ENCODE measurements around the gene SLC9A2. TPM values are rescaled to one million over a fixed set of nuclear protein-coding genes. Genes with fewer than 3 reads are reported as not detected.

The SLC9A2 gene, protein sequence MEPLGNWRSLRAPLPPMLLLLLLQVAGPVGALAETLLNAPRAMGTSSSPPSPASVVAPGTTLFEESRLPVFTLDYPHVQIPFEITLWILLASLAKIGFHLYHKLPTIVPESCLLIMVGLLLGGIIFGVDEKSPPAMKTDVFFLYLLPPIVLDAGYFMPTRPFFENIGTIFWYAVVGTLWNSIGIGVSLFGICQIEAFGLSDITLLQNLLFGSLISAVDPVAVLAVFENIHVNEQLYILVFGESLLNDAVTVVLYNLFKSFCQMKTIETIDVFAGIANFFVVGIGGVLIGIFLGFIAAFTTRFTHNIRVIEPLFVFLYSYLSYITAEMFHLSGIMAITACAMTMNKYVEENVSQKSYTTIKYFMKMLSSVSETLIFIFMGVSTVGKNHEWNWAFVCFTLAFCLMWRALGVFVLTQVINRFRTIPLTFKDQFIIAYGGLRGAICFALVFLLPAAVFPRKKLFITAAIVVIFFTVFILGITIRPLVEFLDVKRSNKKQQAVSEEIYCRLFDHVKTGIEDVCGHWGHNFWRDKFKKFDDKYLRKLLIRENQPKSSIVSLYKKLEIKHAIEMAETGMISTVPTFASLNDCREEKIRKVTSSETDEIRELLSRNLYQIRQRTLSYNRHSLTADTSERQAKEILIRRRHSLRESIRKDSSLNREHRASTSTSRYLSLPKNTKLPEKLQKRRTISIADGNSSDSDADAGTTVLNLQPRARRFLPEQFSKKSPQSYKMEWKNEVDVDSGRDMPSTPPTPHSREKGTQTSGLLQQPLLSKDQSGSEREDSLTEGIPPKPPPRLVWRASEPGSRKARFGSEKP
- 1 to 10 TPM in 2 of 8 experiments, under 1 TPM in 6; 0.13 to 2.9 (median 0.92) TPM for total RNA-seq

DNA sequence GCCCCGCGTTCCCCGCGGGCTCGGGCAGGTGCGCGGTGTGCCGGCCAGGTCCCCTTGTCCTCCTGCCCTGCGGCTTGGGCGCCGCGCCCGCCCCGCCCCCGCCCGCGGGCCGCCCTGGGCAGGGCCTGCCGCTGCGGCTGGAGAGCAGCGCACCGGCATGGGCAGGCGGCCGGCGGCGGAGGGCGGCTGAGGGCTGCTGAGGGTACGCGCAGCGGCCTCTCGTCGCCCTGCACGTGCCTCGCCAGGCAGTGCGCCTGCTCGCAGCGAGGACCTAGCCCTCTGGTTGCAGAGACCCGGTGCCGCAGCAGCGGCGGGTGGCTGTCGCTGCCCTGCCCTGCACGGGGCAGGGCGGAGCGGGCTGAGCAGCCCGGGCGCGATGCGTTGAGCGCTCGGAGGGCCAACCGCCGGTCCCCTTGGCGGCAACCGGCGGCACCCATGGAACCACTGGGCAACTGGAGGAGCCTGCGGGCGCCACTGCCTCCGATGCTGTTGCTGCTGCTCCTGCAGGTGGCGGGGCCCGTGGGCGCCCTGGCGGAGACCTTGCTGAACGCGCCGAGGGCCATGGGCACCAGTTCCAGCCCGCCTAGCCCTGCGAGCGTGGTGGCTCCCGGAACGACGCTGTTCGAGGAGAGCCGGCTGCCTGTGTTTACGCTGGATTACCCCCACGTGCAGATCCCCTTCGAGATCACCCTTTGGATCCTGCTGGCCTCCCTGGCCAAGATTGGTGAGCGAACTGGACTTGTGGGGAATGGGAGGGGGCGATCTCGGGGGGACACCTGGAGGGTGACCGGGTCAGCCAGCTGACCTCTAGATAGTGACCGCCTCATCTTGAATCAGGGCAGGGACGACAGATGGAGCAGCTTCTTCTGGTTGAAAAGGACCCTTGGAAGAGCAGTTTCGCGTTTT is at the start of gene SLC9A2:
SLC9A2 (plus strand) TSS at position 140 of the 906 bp plus-strand sequence; CDS start at position 436, 296 bp downstream.
- in situ Hi-C loops (cut with MboI; ENCODE audit: low pct_unique_long_range_greater_than_20kb in 2 of 9, low sequenced_read_pairs in 9 of 9, unreplicated experiment in 9 of 9) = loop anchor here in 4 of 9 experiments (10.0 to 25.0 kb wide), 3 partner anchors 93 to 157 kb away; partner anchors contain the start of gene SLC9A4 (in 4 of the 4)
- Histone ChIP-seq H3K27ac (no peak within 1 kb of the TSS), H3K4me1 (replicated peaks in 1 of 2) (peaks cover 4 to 10% of the 10 kb centered on the region in 2 donors), H3K4me3 (peak within 1 kb of the TSS; percentile 39 to 79 (median 47))
- ATAC-seq (replicated peaks in 6 of 8) = peak; percentile 65 to 96 (median 95)
- WGBS, 10 experiments = 0 to 13% (median 0%) methylated on average over 2 to 8 of the region's 85 CpGs; no CpG with 5 or more reads in 5 of the 10 experiments

DNA sequence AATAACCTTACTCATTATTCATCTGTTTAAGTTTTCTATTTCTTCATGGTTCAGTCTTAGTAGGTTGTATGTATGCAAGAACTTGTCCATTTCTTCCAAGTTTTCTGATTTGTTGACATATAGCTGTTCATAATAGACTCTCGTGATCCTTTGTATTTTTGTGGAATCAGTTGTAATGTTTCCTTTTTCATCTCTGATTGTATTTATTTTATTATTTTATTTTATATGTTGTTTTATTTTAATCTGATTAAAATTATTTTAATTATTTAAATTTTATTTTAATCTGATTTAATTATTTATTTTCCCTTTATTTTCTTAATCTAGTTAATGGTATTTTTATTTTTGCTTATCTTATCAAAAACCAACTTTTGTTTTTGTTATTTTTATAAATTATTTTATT is 43.5 kb upstream of the SLC9A2 start:
- in situ Hi-C loops (cut with MboI; ENCODE audit: low pct_unique_long_range_greater_than_20kb in 2 of 9, low sequenced_read_pairs in 9 of 9, unreplicated experiment in 9 of 9) = no loop called here
- Histone ChIP-seq H3K4me1 (replicated peaks in 1 of 2) (no peaks in the 10 kb centered on the region), H3K4me3 (no peak overlapping the region), H3K27ac (no peak overlapping the region)
- 0 to 100% (median 83%) methylated on average over 1 of the region's 1 CpG; no CpG with 5 or more reads in 1 of the 10 experiments for WGBS, 10 experiments
- ATAC-seq (replicated peaks in 6 of 8) = no peak

DNA sequence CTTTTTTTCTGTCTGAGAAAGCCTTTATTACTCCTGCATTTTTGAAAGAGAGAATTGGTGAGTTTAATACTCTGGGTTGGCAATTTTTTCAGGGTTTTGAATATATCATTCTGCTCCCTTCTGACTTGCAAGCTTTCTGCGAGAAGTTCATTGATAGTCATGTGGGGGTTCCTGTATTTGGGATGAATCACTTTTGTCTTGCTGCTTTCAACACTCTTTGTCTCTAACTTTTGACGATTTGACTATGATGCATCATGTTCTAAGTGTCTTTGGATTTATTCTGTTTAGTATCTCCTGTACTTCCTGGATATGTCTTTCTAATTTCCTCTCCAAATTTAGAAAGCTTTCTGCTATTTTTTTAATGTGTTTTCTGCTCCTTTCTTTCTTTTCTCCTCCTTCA is 41.0 kb upstream of the SLC9A2 start:
- Histone ChIP-seq H3K4me1 (replicated peaks in 1 of 2) (no peaks in the 10 kb centered on the region), H3K4me3 (no peak overlapping the region), H3K27ac (no peak overlapping the region)
- no peak for ATAC-seq (replicated peaks in 6 of 8)
- WGBS, 10 experiments = 0 to 100% (median 71%) methylated on average over 1 to 2 of the region's 2 CpGs
- in situ Hi-C loops (cut with MboI; ENCODE audit: low pct_unique_long_range_greater_than_20kb in 2 of 9, low sequenced_read_pairs in 9 of 9, unreplicated experiment in 9 of 9) = no loop called here

DNA sequence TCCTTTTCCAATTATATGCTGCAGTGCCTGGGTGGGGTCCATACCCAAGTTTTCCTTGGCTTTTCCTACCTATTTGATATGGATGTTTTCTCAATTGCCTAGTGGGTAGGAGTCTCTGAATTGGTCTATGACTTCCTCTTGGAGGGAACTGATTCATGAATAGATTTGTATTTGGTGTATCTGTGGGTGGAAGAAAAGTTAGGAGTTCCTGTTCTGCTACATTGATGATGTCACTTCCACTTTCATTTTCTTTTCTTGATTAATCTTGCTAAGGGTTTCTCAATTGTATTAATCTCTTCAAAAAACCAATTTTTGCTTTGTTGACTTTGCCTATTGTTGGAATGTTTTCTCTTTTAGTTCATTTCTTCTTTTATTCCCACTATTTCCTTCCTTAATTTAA is 37.4 kb upstream of the SLC9A2 start:
- Histone ChIP-seq H3K4me3 (no peak overlapping the region), H3K4me1 (replicated peaks in 1 of 2) (no peaks in the 10 kb centered on the region), H3K27ac (no peak overlapping the region)
- no peak for ATAC-seq (replicated peaks in 6 of 8)
- in situ Hi-C loops (cut with MboI; ENCODE audit: low pct_unique_long_range_greater_than_20kb in 2 of 9, low sequenced_read_pairs in 9 of 9, unreplicated experiment in 9 of 9) = loop anchor here in 1 of 9 experiments (10.0 kb wide), 1 partner anchor 57 kb away; no protein-coding TSS in a partner anchor

DNA sequence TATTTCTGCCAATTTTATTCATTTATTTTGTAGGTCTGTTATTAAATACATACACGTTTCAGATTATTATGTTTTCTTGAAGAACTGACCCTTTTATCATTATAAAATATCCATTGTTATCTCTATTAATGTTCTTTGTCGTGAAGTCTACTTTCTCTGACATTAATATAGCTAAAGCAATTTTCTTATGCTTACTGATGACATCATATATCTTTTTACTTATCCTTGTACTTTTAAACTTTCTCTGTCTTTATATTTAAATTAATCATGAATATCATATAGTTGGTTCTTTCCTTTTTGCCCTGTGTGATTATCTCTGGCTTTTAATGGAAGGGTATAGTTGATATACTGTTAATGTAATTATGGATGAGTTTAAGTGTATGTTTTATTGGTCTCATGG is 36.5 kb upstream of the SLC9A2 start:
- ATAC-seq (replicated peaks in 6 of 8) = no peak
- Histone ChIP-seq H3K4me3 (no peak overlapping the region), H3K27ac (no peak overlapping the region), H3K4me1 (replicated peaks in 1 of 2) (no peaks in the 10 kb centered on the region)
- WGBS, 10 experiments = 5 to 90% (median 62%) methylated on average over 1 to 2 of the region's 2 CpGs
- in situ Hi-C loops (cut with MboI; ENCODE audit: low pct_unique_long_range_greater_than_20kb in 2 of 9, low sequenced_read_pairs in 9 of 9, unreplicated experiment in 9 of 9) = loop anchor here in 1 of 9 experiments (10.0 kb wide), 1 partner anchor 58 kb away; no protein-coding TSS in a partner anchor

DNA sequence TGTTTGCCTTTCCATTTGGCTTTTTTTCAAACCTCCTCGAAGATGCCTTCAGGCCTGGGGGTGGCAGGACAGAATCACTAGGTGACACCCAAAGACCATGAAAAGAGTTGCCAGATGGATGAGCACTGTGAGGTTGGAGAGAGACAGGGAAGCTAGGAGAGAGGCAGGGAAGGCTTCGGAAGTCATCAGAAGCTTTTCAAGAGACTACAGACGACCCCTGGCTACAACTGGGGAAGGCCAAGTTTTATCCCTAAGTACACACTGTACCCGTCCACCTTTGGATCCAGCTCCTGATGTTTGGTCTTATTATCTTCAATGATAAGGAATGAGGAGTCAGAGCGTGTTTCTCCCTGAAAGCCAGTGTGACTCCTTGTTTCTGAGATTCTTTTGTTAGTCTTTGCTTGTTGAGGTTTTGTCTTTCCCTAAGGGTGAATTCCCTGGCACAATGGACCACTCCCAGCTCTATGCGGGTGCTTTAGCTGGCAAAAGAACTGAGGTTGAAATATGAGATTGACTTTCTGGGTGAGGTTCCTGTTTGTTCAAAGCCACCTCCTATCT is 33.4 kb upstream of the SLC9A2 start:
- 0 to 76% (median 40%) methylated on average over 1 to 5 of the region's 6 CpGs; no CpG with 5 or more reads in 1 of the 10 experiments for WGBS, 10 experiments
- in situ Hi-C loops (cut with MboI; ENCODE audit: low pct_unique_long_range_greater_than_20kb in 2 of 9, low sequenced_read_pairs in 9 of 9, unreplicated experiment in 9 of 9) = loop anchor here in 1 of 9 experiments (10.0 kb wide), 1 partner anchor 61 kb away; no protein-coding TSS in a partner anchor
- H3K4me3 ChIP-seq = no peak overlapping the region
- H3K27ac ChIP-seq = no peak overlapping the region
- peak in 3 of 8 experiments; percentile 52 to 93 (median 69) for ATAC-seq (replicated peaks in 6 of 8)
- H3K4me1 ChIP-seq (replicated peaks in 1 of 2) = no peaks in the 10 kb centered on the region

DNA sequence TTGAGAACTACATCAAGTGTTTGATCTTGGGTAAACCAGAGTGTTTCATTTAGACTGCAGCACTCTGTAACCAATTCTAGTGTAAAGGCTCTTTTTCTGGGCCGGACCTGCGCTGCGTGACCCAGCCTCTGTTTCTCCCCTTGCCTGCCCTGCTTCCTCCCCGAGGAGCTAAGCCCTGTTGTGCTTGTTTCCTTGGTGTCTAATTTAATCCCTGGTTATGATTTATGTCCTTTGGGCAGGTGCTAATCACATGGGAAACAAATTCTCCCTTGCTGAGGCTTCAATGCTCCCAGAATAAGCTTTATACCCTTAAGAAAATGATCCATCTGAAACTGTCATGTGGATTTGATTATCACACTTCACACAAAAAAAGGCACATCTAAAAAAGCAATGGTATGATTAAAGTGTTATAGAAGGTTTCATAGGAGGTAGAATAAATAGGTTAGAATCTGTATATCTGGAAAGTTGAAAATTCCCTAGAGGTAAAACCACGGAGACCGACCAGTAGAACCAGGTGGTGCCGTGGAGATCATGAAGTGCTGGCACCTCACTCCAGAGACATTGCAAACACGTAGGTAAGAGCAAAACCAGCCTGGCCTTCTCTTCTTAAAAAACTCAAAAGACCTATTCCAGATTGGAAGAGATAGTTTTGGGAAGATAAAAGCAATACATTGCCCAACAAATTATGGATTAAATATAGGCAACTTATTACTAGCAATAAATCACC is 31.0 kb upstream of the SLC9A2 start:
- H3K4me1 ChIP-seq (replicated peaks in 1 of 2) = no peaks in the 10 kb centered on the region
- WGBS, 10 experiments = 8 to 95% (median 72%) methylated on average over 3 to 8 of the region's 8 CpGs; no CpG with 5 or more reads in 1 of the 10 experiments
- in situ Hi-C loops (cut with MboI; ENCODE audit: low pct_unique_long_range_greater_than_20kb in 2 of 9, low sequenced_read_pairs in 9 of 9, unreplicated experiment in 9 of 9) = loop anchor here in 1 of 9 experiments (10.0 kb wide), 1 partner anchor 64 kb away; no protein-coding TSS in a partner anchor
- ATAC-seq (replicated peaks in 6 of 8) = no peak
- no peak overlapping the region for H3K27ac ChIP-seq
- H3K4me3 ChIP-seq = no peak overlapping the region

DNA sequence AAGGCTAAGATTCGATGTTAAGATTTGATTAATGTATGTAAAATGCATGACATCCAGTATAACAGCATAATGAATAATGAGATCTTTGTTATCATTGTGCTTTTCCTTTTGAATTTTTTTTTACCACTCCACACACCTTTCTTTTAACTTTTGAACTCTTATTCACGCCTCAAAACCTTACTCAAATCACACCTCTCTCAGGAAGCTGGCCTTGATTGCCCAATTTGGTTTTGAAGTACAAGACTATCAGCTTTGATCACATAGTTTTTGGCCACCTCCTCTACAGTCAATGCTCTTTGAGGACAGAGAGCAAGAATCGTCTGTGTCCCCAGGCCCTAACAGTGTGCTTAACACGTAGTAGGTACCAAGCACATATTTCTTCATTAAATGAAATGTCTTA is 29.9 kb upstream of the SLC9A2 start:
- H3K4me3 ChIP-seq = no peak overlapping the region
- no peak for ATAC-seq (replicated peaks in 6 of 8)
- WGBS, 10 experiments = 18 to 100% (median 59%) methylated on average over 1 to 4 of the region's 4 CpGs
- H3K27ac ChIP-seq = no peak overlapping the region
- no peaks in the 10 kb centered on the region for H3K4me1 ChIP-seq (replicated peaks in 1 of 2)
- in situ Hi-C loops (cut with MboI; ENCODE audit: low pct_unique_long_range_greater_than_20kb in 2 of 9, low sequenced_read_pairs in 9 of 9, unreplicated experiment in 9 of 9) = loop anchor here in 1 of 9 experiments (10.0 kb wide), 1 partner anchor 65 kb away; no protein-coding TSS in a partner anchor

DNA sequence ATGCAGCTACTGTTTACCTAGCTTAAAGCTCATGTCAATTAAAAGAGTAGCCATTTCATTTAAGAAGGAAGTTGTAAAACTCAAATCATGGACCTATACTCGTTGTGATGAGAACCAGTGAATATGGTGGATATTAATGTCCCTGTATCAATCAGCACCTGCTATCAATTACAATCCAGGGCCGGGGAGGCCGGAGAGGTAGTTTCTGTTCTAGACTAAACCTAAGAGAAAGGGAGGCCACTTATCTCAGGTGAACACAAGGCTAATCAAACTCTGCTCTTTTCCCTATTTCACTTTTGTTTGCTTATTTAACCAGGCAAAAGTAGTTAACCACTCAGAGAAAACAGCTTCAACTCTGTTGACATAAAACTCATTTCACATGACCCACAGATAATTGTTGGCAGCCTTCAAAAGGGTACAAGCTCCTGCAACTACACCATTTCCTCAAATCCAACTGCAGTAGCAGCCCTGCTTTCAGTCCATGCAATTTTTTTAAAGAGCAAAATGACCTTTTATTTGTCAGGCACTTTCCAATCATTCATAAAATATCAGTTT is 27.8 kb upstream of the SLC9A2 start:
- in situ Hi-C loops (cut with MboI; ENCODE audit: low pct_unique_long_range_greater_than_20kb in 2 of 9, low sequenced_read_pairs in 9 of 9, unreplicated experiment in 9 of 9) = no loop called here
- ATAC-seq (replicated peaks in 6 of 8) = no peak
- WGBS, 10 experiments = 20 to 93% (median 60%) methylated on average over 1 to 3 of the region's 3 CpGs; no CpG with 5 or more reads in 2 of the 10 experiments
- Histone ChIP-seq H3K27ac (no peak overlapping the region), H3K4me3 (no peak overlapping the region), H3K4me1 (replicated peaks in 1 of 2) (no peaks in the 10 kb centered on the region)

DNA sequence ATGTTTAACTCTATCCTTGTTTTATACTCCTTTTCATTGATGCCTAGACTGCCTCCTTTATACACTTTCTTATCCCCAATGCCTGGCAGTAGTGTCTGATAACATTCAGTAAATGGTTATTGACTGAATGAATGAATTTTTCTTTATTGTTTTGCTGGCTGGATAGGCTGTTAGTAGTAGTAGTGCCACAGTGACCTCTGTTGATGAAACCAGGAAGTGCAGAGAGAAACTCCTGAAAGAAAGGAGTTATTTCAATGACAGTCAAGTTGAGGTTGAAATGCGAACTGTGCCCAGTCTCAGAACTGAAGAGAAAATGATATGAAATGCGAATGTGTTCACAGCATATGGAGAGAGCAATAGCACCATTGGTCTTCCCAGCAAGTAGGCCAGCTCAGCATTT is 26.8 kb upstream of the SLC9A2 start:
- in situ Hi-C loops (cut with MboI; ENCODE audit: low pct_unique_long_range_greater_than_20kb in 2 of 9, low sequenced_read_pairs in 9 of 9, unreplicated experiment in 9 of 9) = no loop called here

DNA sequence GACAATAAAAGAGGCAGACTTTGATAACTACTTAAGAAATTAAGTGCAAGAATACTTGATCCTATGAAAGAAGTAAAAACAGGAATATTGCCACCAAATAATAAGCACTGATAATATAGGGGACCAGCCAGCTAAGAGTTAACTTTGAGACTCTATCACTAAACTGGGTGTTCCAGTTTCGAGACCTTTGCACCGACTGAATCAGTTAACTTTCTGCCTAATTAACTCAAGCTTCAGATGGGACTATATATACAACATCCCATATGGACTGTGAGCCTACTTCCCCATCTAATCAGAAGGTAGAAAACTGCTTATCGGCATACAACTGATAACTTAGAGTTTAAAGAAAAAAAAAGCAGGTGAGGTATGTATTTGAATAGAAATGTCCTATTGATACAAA is 25.8 kb upstream of the SLC9A2 start:
- Histone ChIP-seq H3K4me3 (no peak overlapping the region), H3K27ac (no peak overlapping the region), H3K4me1 (replicated peaks in 1 of 2) (no peaks in the 10 kb centered on the region)
- ATAC-seq (replicated peaks in 6 of 8) = no peak
- 12 to 74% (median 58%) methylated on average over 1 to 3 of the region's 3 CpGs; no CpG with 5 or more reads in 2 of the 10 experiments for WGBS, 10 experiments
- in situ Hi-C loops (cut with MboI; ENCODE audit: low pct_unique_long_range_greater_than_20kb in 2 of 9, low sequenced_read_pairs in 9 of 9, unreplicated experiment in 9 of 9) = no loop called here

More for the DNA sequence above, 26.8 kb upstream of the SLC9A2 start:
- no peaks in the 10 kb centered on the region for H3K4me1 ChIP-seq (replicated peaks in 1 of 2)
- no peak overlapping the region for H3K27ac ChIP-seq
- ATAC-seq (replicated peaks in 6 of 8) = peak in 2 of 8 experiments; percentile 21 to 49
- H3K4me3 ChIP-seq = no peak overlapping the region
- 25 to 100% (median 60%) methylated on average over 1 to 2 of the region's 2 CpGs; no CpG with 5 or more reads in 1 of the 10 experiments for WGBS, 10 experiments
